Neural cell (in vitro differentiated cells): ENCODE data around the gene EDAR. TPM values are rescaled to one million over a fixed set of nuclear protein-coding genes. Genes with fewer than 3 reads are reported as not detected.

Experiments
- H2AFZ ChIP-seq: fragments of 200-600, 300-800 bp; sonication (generic), shearing (Covaris generic); 2 replicates; pipeline ENCODE4 v1.6.0; 2014; ENCODE audit warnings: low read depth, mild to moderate bottlenecking, antibody characterized with exemption, low read length, moderate library complexity
- H3F3A ChIP-seq: fragments of 200-600 bp; shearing (Covaris generic); 2 replicates; pipeline ENCODE4 v1.6.1; 2016; ENCODE audit warnings: mild to moderate bottlenecking, moderate library complexity, mixed read lengths, antibody characterized with exemption, low read length; ENCODE audit not compliant: insufficient read depth, poor library complexity, severe bottlenecking
- H3K27ac ChIP-seq: fragments of 200-600, 300-800 bp; sonication (generic), shearing (Covaris generic); 2 replicates; pipeline ENCODE4 v1.5.1; 2014; ENCODE audit warnings: mild to moderate bottlenecking, low read length, moderate library complexity
- H3K27me3 ChIP-seq: fragments of 300-800, 200-600 bp; sonication (generic), shearing (Covaris generic); 2 replicates; pipeline ENCODE4 v1.6.0; 2014; ENCODE audit warnings: mild to moderate bottlenecking, low read depth, low read length, moderate library complexity; ENCODE audit not compliant: insufficient read depth
- H3K36me3 ChIP-seq: fragments of 300-800, 200-600 bp; sonication (generic), shearing (Covaris generic); 2 replicates; pipeline ENCODE4 v1.5.1; 2014; ENCODE audit warnings: mild to moderate bottlenecking, antibody characterized with exemption, low read length, moderate library complexity; ENCODE audit not compliant: insufficient read depth
- H3K4me2 ChIP-seq: fragments of 300-800, 200-600 bp; sonication (generic), shearing (Covaris generic); 2 replicates; pipeline ENCODE4 v1.6.0; 2014; ENCODE audit warnings: mild to moderate bottlenecking, low read length
- H3K4me3 ChIP-seq: fragments of 300-800, 200-600 bp; sonication (generic), shearing (Covaris generic); 2 replicates; pipeline ENCODE4 v1.5.1; 2014; ENCODE audit warnings: mild to moderate bottlenecking, low read length, moderate library complexity
- H3K79me2 ChIP-seq: fragments of 200-600 bp; shearing (Covaris generic); replicated peaks from 2 replicates; pipeline ENCODE4 v1.6.0; 2014; ENCODE audit warnings: mild to moderate bottlenecking, low read length, moderate library complexity; ENCODE audit not compliant: insufficient read depth
- H3K9ac ChIP-seq: fragments of 300-800, 200-600 bp; sonication (generic), shearing (Covaris generic); 2 replicates; pipeline ENCODE4 v1.6.1; 2016; ENCODE audit warnings: mild to moderate bottlenecking, low read length, mixed read lengths
- H3K9me2 ChIP-seq: fragments of 200-600 bp; shearing (Covaris generic); 2 replicates; pipeline ENCODE4 v1.6.1; 2016; ENCODE audit warnings: mild to moderate bottlenecking, low read length, mixed read lengths; ENCODE audit not compliant: insufficient read depth
- H3K9me3 ChIP-seq: fragments of 200-600, 300-800 bp; sonication (generic), shearing (Covaris generic); 2 replicates; pipeline ENCODE4 v1.6.1; 2016; ENCODE audit warnings: mild to moderate bottlenecking, mixed run types, low read length, moderate library complexity, mixed read lengths
- H4K20me1 ChIP-seq: fragments of 200-600 bp; shearing (Covaris generic); 2 replicates; pipeline ENCODE4 v1.6.1; 2016; ENCODE audit warnings: mild to moderate bottlenecking, mixed run types; ENCODE audit not compliant: insufficient read depth
- CTCF ChIP-seq: fragments of 450-650 bp; IDR thresholded peaks from 2 replicates; pipeline ENCODE4 v1.5.1; 2014; ENCODE audit warnings: antibody characterized with exemption, mild to moderate bottlenecking, moderate library complexity; ENCODE audit not compliant: poor library complexity, severe bottlenecking
- EP300 ChIP-seq: fragments of 450-650 bp; conservative IDR thresholded peaks from 2 replicates; pipeline ENCODE4 v1.6.1; 2014; ENCODE audit warnings: antibody characterized with exemption, mild to moderate bottlenecking, moderate library complexity; ENCODE audit not compliant: poor library complexity, severe bottlenecking
- EZH2 ChIP-seq: fragments of 200-600, 300-800 bp; shearing (Covaris generic), sonication (generic); IDR thresholded peaks from 2 replicates; pipeline ENCODE4 v1.6.1; 2014; ENCODE audit warnings: antibody characterized with exemption, low read length, borderline replicate concordance, mild to moderate bottlenecking; ENCODE audit not compliant: insufficient read depth, poor library complexity, severe bottlenecking
- MXI1 ChIP-seq: fragments of 450-650 bp; conservative IDR thresholded peaks from 2 replicates; pipeline ENCODE4 v1.6.1; 2014; ENCODE audit warnings: antibody characterized with exemption, mild to moderate bottlenecking; ENCODE audit not compliant: poor library complexity, severe bottlenecking
- POLR2AphosphoS5 ChIP-seq: IDR thresholded peaks from 2 replicates; pipeline ENCODE4 v1.6.1; 2012
- RAD21 ChIP-seq: fragments of 450-650 bp; conservative IDR thresholded peaks from 2 replicates; pipeline ENCODE4 v1.6.1; 2014; ENCODE audit warnings: antibody characterized with exemption, mild to moderate bottlenecking, moderate library complexity
- REST ChIP-seq: IDR thresholded peaks from 2 replicates; pipeline ENCODE4 v1.6.1; 2012; ENCODE audit warnings: borderline replicate concordance
- SMC3 ChIP-seq: fragments of 450-650 bp; conservative IDR thresholded peaks from 2 replicates; pipeline ENCODE4 v1.6.1; 2014; ENCODE audit warnings: antibody characterized with exemption, mild to moderate bottlenecking, moderate library complexity; ENCODE audit not compliant: poor library complexity
- TAF1 ChIP-seq: IDR thresholded peaks from 2 replicates; pipeline ENCODE4 v1.6.1; 2012; ENCODE audit warnings: low read depth
- polyA plus RNA-seq: library from polyadenylated mRNA; depleted of rRNA; stranded (reverse); fragments of >200 nt; gene quantifications from 2 replicates; pipeline ENCODE4 v1.2.3, GENCODE V29; 2014

Gene EDAR
- polyA plus RNA-seq, 1 donor from 2014 or later: not detected

GRCh38 chr2:108907822-108908712 lies 81.0 kb downstream of the EDAR start:
- Histone ChIP-seq H3K9ac (no peak overlapping the region), H3K27me3 (no peaks in the 10 kb centered on the region), H3K4me2 (no peak overlapping the region), H4K20me1 (no peaks in the 10 kb centered on the region), H3F3A (no peaks in the 10 kb centered on the region), H3K4me3 (no peak overlapping the region), H3K36me3 (no peaks in the 10 kb centered on the region), H3K27ac (no peak overlapping the region), H3K79me2 (no peaks in the 10 kb centered on the region), H3K9me3 (no peaks in the 10 kb centered on the region), H2AFZ (no peak overlapping the region), H3K9me2 (no peaks in the 10 kb centered on the region)
- TF ChIP-seq EP300 (no peak), POLR2AphosphoS5 (no peak), TAF1 (no peak), RAD21 (no peak), REST (no peak), CTCF (no peak), SMC3 (no peak), MXI1 (no peak), EZH2 (no peak)

- H3K9me3 ChIP-seq: no peaks in the 10 kb centered on the region
- no peaks in the 10 kb centered on the region for H3K36me3 ChIP-seq
- no peaks in the 10 kb centered on the region for H3K27me3 ChIP-seq
- H3F3A ChIP-seq: no peaks in the 10 kb centered on the region
- no peaks in the 10 kb centered on the region for H3K9me2 ChIP-seq
- H3K9ac ChIP-seq: no peak overlapping the region
- no peak overlapping the region for H2AFZ ChIP-seq
- H3K27ac ChIP-seq: no peak overlapping the region
- no peaks in the 10 kb centered on the region for H3K79me2 ChIP-seq
- no peak overlapping the region for H3K4me3 ChIP-seq
- H4K20me1 ChIP-seq: no peaks in the 10 kb centered on the region
- TF ChIP-seq MXI1 (no peak), TAF1 (no peak), RAD21 (no peak), EZH2 (no peak), EP300 (no peak), SMC3 (no peak), REST (no peak), POLR2AphosphoS5 (no peak), CTCF (no peak)
- no peak overlapping the region for H3K4me2 ChIP-seq
Observed at GRCh38 chr2:108906403-108907077, 82.5 kb downstream of the EDAR start.
